Measurements from ENCODE around the gene ZNF410.
"Not testable (repeated sequence)": the region's sequence is repeated elsewhere in the genome, so short reads cannot be mapped to it uniquely, and the experiment has no call there.

DNA sequence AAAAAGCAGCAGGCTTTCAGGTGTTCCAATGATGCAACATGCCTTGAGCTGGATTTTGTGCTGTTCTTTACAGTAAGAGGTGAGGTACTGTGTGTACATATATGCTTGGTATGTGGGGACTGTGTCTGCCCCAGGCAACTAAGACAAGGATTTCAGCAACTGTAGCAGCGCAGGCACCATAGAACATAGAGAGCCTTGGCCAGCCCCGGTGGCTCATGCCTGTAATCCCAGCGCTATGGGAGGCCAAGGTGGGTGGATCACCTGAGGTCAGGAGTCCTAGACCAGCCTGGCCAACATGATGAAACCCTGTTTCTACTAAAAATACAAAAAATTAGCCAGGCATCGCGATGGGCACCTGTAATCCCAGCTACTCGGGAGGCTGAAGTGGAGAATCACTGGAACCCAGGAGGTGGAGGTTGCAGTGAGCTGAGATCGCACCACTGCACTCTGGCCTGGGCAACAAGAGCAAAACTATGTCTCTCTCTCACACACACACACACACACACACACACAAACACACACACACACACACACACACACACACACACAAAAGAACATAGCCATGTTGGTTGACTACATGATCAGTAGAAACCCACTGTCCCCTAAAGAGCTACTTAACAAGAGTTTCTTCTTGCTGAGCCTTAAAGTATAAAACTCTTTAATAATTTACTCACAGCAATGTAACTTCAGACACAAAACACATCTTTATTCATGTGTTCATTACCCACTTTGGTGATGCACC, 48.2 kb upstream of the ZNF410 start:
- TF ChIP-seq, protein P1, sequence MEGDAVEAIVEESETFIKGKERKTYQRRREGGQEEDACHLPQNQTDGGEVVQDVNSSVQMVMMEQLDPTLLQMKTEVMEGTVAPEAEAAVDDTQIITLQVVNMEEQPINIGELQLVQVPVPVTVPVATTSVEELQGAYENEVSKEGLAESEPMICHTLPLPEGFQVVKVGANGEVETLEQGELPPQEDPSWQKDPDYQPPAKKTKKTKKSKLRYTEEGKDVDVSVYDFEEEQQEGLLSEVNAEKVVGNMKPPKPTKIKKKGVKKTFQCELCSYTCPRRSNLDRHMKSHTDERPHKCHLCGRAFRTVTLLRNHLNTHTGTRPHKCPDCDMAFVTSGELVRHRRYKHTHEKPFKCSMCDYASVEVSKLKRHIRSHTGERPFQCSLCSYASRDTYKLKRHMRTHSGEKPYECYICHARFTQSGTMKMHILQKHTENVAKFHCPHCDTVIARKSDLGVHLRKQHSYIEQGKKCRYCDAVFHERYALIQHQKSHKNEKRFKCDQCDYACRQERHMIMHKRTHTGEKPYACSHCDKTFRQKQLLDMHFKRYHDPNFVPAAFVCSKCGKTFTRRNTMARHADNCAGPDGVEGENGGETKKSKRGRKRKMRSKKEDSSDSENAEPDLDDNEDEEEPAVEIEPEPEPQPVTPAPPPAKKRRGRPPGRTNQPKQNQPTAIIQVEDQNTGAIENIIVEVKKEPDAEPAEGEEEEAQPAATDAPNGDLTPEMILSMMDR (IDR thresholded peaks at IDR 0.05): not testable (repeated sequence)
- TF ChIP-seq POLR2AphosphoS5, POLR2A (IDR thresholded peaks at IDR 0.05): not testable (repeated sequence)
